SU-DHL-6 (cell line): Measurements from ENCODE around the gene BCAS3.

Experiments
- H2AFZ ChIP-seq: fragments of 200-600 bp; sonication (generic); 2 replicates; pipeline ENCODE4 v1.6.1; 2014; ENCODE audit warnings: low read depth, mild to moderate bottlenecking, moderate library complexity, mixed read lengths, antibody characterized with exemption, low read length; ENCODE audit not compliant: severe bottlenecking
- H3F3A ChIP-seq: fragments of 200-600 bp; shearing (Covaris generic); 2 replicates; pipeline ENCODE4 v1.6.0; 2016; ENCODE audit warnings: antibody characterized with exemption, mild to moderate bottlenecking; ENCODE audit not compliant: insufficient read depth
- H3K27ac ChIP-seq: fragments of 200-600 bp; sonication (generic); 2 replicates; pipeline ENCODE4 v1.5.1; 2016; ENCODE audit warnings: low read depth, mild to moderate bottlenecking, low read length, moderate library complexity, mixed read lengths
- H3K27me3 ChIP-seq: fragments of 200-600 bp; sonication (generic), shearing (Covaris generic); 2 replicates; pipeline ENCODE4 v1.6.0; 2014; ENCODE audit warnings: mild to moderate bottlenecking, low read length
- H3K36me3 ChIP-seq: fragments of 200-600 bp; sonication (generic); 2 replicates; pipeline ENCODE4 v1.6.1; 2014; ENCODE audit warnings: mild to moderate bottlenecking, low read length, mixed read lengths
- H3K4me2 ChIP-seq: fragments of 300-600, 200-600 bp; shearing (Covaris generic), sonication (generic); 2 replicates; pipeline ENCODE4 v1.6.0; 2014; ENCODE audit warnings: low read length, low read depth, mild to moderate bottlenecking; ENCODE audit not compliant: poor library complexity, severe bottlenecking
- H3K4me3 ChIP-seq: fragments of 200-600 bp; sonication (generic); 2 replicates; pipeline ENCODE4 v1.5.1; 2014; ENCODE audit warnings: antibody characterized with exemption, low read length, mild to moderate bottlenecking, mixed read lengths; ENCODE audit not compliant: insufficient read depth, poor library complexity, severe bottlenecking
- H3K79me2 ChIP-seq: fragments of 200-600 bp; sonication (generic); 2 replicates; pipeline ENCODE4 v1.6.1; 2014; ENCODE audit warnings: mild to moderate bottlenecking, low read length, moderate library complexity; ENCODE audit not compliant: insufficient read depth
- H3K9ac ChIP-seq: fragments of 200-600 bp; sonication (generic); 2 replicates; pipeline ENCODE4 v1.7.0; 2014; ENCODE audit warnings: mild to moderate bottlenecking, low read length
- H3K9me2 ChIP-seq: fragments of 200-600 bp; sonication (generic); replicated peaks from 2 replicates; pipeline ENCODE4 v1.6.1; 2014; ENCODE audit warnings: low read length; ENCODE audit not compliant: insufficient read depth
- H3K9me3 ChIP-seq: fragments of 200-600 bp; sonication (generic); 2 replicates; pipeline ENCODE4 v1.6.1; 2014; ENCODE audit warnings: low read length, mixed read lengths; ENCODE audit not compliant: insufficient read depth
- H4K20me1 ChIP-seq: fragments of 200-600 bp; sonication (generic); 2 replicates; pipeline ENCODE4 v1.6.1; 2014; ENCODE audit warnings: low read depth, mild to moderate bottlenecking, antibody characterized with exemption, low read length, moderate library complexity, mixed read lengths
- EZH2phosphoT487 ChIP-seq: fragments of 200-600 bp; sonication (generic), shearing (Covaris generic); conservative IDR thresholded peaks from 2 replicates; pipeline ENCODE4 v1.6.1; 2018; ENCODE audit warnings: mild to moderate bottlenecking, antibody characterized with exemption, low read length, moderate library complexity, mixed read lengths
- TF ChIP-seq, protein P1 (sequence below): fragments of 200-600 bp; sonication (generic); IDR thresholded peaks from one replicate; pipeline ENCODE4 v1.5.1; 2017; ENCODE audit warnings: antibody characterized with exemption, mild to moderate bottlenecking, low read length, moderate library complexity; ENCODE audit not compliant: insufficient read depth, poor library complexity, severe bottlenecking

BCAS3 gene

DNA sequence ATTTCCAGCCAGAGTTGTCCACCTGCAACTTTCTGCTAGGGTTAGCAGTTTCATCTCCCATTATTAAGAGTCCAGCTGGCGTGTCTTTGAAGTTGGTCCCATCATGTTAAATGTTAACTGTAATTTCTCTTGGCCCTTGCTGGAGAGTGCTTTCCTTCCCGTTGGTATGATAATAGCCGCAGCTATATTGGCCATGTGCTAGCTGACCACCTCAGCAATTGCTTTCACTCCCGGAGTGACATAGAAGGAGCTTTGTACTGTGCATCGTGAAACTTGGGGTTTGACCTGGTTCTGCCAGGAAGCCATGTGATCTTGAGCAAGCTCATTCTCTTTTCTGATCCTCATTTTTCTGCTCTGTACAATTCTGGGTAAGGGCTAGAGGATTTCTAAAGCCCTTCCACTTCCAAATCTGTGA lies 641.0 kb downstream of the BCAS3 start:
- no peak overlapping the region for H2AFZ ChIP-seq
- no peaks in the 10 kb centered on the region for H3K27me3 ChIP-seq
- no peaks in the 10 kb centered on the region for H3K9me2 ChIP-seq
- H3K4me3 ChIP-seq: no peak overlapping the region
- no peak overlapping the region for H3K27ac ChIP-seq
- no peaks in the 10 kb centered on the region for H3K79me2 ChIP-seq
- no peaks in the 10 kb centered on the region for H3F3A ChIP-seq
- H4K20me1 ChIP-seq: no peaks in the 10 kb centered on the region
- no peak overlapping the region for H3K4me2 ChIP-seq
- no peak overlapping the region for H3K9ac ChIP-seq
- H3K36me3 ChIP-seq: no peaks in the 10 kb centered on the region
- no peak for TF ChIP-seq EZH2phosphoT487
- TF ChIP-seq, protein P1, sequence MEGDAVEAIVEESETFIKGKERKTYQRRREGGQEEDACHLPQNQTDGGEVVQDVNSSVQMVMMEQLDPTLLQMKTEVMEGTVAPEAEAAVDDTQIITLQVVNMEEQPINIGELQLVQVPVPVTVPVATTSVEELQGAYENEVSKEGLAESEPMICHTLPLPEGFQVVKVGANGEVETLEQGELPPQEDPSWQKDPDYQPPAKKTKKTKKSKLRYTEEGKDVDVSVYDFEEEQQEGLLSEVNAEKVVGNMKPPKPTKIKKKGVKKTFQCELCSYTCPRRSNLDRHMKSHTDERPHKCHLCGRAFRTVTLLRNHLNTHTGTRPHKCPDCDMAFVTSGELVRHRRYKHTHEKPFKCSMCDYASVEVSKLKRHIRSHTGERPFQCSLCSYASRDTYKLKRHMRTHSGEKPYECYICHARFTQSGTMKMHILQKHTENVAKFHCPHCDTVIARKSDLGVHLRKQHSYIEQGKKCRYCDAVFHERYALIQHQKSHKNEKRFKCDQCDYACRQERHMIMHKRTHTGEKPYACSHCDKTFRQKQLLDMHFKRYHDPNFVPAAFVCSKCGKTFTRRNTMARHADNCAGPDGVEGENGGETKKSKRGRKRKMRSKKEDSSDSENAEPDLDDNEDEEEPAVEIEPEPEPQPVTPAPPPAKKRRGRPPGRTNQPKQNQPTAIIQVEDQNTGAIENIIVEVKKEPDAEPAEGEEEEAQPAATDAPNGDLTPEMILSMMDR: no peak
- no peaks in the 10 kb centered on the region for H3K9me3 ChIP-seq

DNA sequence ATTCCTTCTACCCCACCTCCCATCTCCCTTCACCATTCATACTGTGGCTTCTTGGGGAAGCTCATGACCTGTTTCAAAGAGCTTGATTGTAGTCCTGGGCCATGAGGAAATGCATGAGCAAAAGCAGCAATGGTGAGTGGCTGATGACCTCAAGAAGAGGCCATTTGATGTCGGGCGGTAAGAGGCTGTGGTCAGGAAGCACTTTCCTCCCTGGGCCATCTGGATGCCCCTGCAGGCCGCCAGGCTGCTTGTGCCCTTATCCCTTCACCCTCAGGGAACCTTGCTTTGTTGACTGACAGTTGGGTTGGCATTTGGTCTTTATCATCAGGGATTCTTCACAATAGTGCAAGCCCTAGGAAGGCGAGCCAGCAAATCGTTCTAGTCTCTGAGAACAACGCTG lies 643.7 kb downstream of the BCAS3 start:
- no peaks in the 10 kb centered on the region for H3K9me3 ChIP-seq
- TF ChIP-seq EZH2phosphoT487: no peak
- TF ChIP-seq, protein P1: no peak
- no peak overlapping the region for H2AFZ ChIP-seq
- H3F3A ChIP-seq: no peaks in the 10 kb centered on the region
- H3K9me2 ChIP-seq: no peaks in the 10 kb centered on the region
- H3K27ac ChIP-seq: no peak overlapping the region
- H3K79me2 ChIP-seq: no peaks in the 10 kb centered on the region
- H4K20me1 ChIP-seq: no peaks in the 10 kb centered on the region
- no peaks in the 10 kb centered on the region for H3K27me3 ChIP-seq
- H3K4me3 ChIP-seq: no peak overlapping the region
- no peaks in the 10 kb centered on the region for H3K36me3 ChIP-seq
- no peak overlapping the region for H3K9ac ChIP-seq
- H3K4me2 ChIP-seq: no peak overlapping the region

DNA sequence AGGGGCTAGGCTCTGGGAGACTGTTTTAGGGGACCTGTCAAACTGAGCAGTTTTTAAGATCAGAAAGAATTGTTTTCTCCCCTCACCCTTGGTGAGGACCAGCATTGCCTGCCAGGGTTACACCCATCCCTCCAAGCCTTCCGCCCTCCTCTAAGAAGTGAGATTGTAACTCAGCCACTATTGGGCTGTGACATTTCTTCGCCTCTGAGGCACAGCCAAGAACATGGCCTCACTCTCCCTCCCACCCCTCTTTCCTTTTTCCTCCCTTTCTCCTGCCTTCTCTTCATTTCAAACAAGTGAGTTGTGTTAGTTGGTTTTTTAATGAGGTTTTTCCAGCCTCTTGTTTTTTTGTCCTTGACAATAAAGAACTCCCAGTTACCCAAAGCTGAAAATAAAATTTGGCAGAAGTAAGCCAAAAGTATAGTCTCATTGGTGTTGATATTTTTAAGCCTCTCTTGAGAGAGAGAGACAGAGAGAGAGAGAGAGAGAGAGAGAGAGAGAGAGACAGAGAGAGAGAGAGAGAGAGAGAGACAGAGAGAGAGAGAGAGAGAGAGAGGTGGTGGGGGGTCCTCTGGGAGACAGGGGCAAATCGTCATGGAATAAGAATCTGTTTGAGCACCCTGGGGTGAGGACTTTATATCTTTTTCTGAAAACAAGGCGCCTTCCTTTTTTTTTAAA lies 644.8 kb downstream of the BCAS3 start:
- no peaks in the 10 kb centered on the region for H4K20me1 ChIP-seq
- H3F3A ChIP-seq: no peaks in the 10 kb centered on the region
- no peak overlapping the region for H3K4me2 ChIP-seq
- TF ChIP-seq EZH2phosphoT487: no peak
- TF ChIP-seq, protein P1: no peak
- H3K27me3 ChIP-seq: no peaks in the 10 kb centered on the region
- no peak overlapping the region for H2AFZ ChIP-seq
- no peak overlapping the region for H3K9ac ChIP-seq
- no peaks in the 10 kb centered on the region for H3K79me2 ChIP-seq
- H3K9me2 ChIP-seq: no peaks in the 10 kb centered on the region
- H3K36me3 ChIP-seq: no peaks in the 10 kb centered on the region
- H3K9me3 ChIP-seq: no peaks in the 10 kb centered on the region
- H3K4me3 ChIP-seq: no peak overlapping the region
- H3K27ac ChIP-seq: no peak overlapping the region
